GM12878 (cell line): Measurements from ENCODE around the gene IQCH. TPM values are rescaled to one million over a fixed set of nuclear protein-coding genes. Genes with fewer than 3 reads are reported as not detected.

Source experiments
- ATAC-seq: fragments of 200-7000 bp; cut with Tn5 transposase; 3 replicates; pipeline ENCODE4 v1.9.1; 2020; ENCODE audit warnings: mild to moderate bottlenecking, moderate library complexity
- BruUV-seq: library from RNA; stranded (reverse); fragments of 400-500 nt; replicated peaks from 2 replicates; lab custom pipeline; 2021; lab: Mats Ljungman, UMichigan
- CTCF ChIA-PET: fragments of 300-600 bp; sonication (Branson Sonifier 250); formaldehyde crosslinking; extraction: SDS; loops from one replicate; lab custom pipeline; 2021; ENCODE audit warnings: inconsistent platforms; lab: Yijun Ruan, JAX
- POLR2A ChIA-PET: fragments of 350-600 bp; formaldehyde crosslinking; extraction: SDS; loops from one replicate; lab custom pipeline; 2021; ENCODE audit warnings: inconsistent platforms; lab: Charles Lee
- RAD21 ChIA-PET: fragments of 300-600 bp; sonication (Branson Sonifier 250); formaldehyde crosslinking; loops from one replicate; lab custom pipeline; 2023; ENCODE audit warnings: antibody characterized with exemption; ENCODE audit not compliant: unreplicated experiment; lab: Charles Lee
- SMC1A ChIA-PET: fragments of 300-600 bp; sonication (Branson Sonifier 250); formaldehyde crosslinking; loops from one replicate; lab custom pipeline; 2023; ENCODE audit not compliant: unreplicated experiment, uncharacterized antibody; lab: Charles Lee
- DNase-seq: peaks from one replicate; pipeline ENCODE4 v3.0.0-alpha.2; 2011; ENCODE audit warnings: low read depth, low spot score
- FAIRE-seq: peaks from 3 replicates; lab custom pipeline; 2011; peaks lifted over from hg19 to GRCh38; lab: Jason Lieb, UNC
- H2AFZ ChIP-seq: 2 replicates; pipeline ENCODE4 v1.6.0; 2011; ENCODE audit warnings: low read depth, low read length, control low read depth; ENCODE audit not compliant: control insufficient read depth
- H3K27ac ChIP-seq: 2 replicates; pipeline ENCODE4 v1.5.1; 2011; ENCODE audit warnings: control low read depth; ENCODE audit not compliant: control insufficient read depth, insufficient read depth
- H3K27me3 ChIP-seq, 2 experiments: replicated peaks in 1 of 2; 2 replicates each; pipeline versions ENCODE4 v1.6.0 to v1.6.1; 2011; ENCODE audit warnings: low read length in 1 of 2; ENCODE audit not compliant: control insufficient read depth in 2 of 2, insufficient read depth in 2 of 2
- H3K36me3 ChIP-seq, 2 experiments: 2 replicates each; pipeline ENCODE4 v1.5.1; 2011; ENCODE audit warnings: low read length in 1 of 2; ENCODE audit not compliant: control insufficient read depth in 2 of 2, insufficient read depth in 2 of 2
- H3K4me1 ChIP-seq: 2 replicates; pipeline ENCODE4 v1.6.1; 2011; ENCODE audit warnings: mild to moderate bottlenecking, low read length, moderate library complexity, mixed read lengths; ENCODE audit not compliant: control insufficient read depth, insufficient read depth
- H3K4me2 ChIP-seq: 2 replicates; pipeline ENCODE4 v1.6.0; 2011; ENCODE audit warnings: control low read depth; ENCODE audit not compliant: control insufficient read depth, insufficient read depth
- H3K4me3 ChIP-seq: fragments of 200-600 bp; sonication (generic); 2 replicates; pipeline ENCODE4 v1.5.1; 2016
- H3K79me2 ChIP-seq: 2 replicates; pipeline ENCODE4 v1.6.0; 2011; ENCODE audit warnings: low read length; ENCODE audit not compliant: control insufficient read depth, insufficient read depth
- H3K9ac ChIP-seq: 2 replicates; pipeline ENCODE4 v1.8.0; 2011; ENCODE audit warnings: low read length, control low read depth, mixed read lengths; ENCODE audit not compliant: control insufficient read depth, insufficient read depth
- H3K9me3 ChIP-seq: replicated peaks from 3 replicates; pipeline ENCODE4 v1.5.1; 2011; ENCODE audit warnings: mild to moderate bottlenecking, low read length; ENCODE audit not compliant: control insufficient read depth, insufficient read depth
- H4K20me1 ChIP-seq: 2 replicates; pipeline ENCODE4 v1.6.0; 2011; ENCODE audit not compliant: control insufficient read depth, insufficient read depth
- ATF7 ChIP-seq: fragments of 450-650 bp; IDR thresholded peaks from 2 replicates; pipeline ENCODE4 v1.6.1; 2016; ENCODE audit warnings: low read depth, mild to moderate bottlenecking
- BCL3 ChIP-seq: IDR thresholded peaks from 2 replicates; pipeline ENCODE4 v1.6.1; 2011; ENCODE audit warnings: borderline replicate concordance, low read depth, mild to moderate bottlenecking, moderate library complexity, low read length; ENCODE audit not compliant: insufficient read depth, poor library complexity, severe bottlenecking
- CBX3 ChIP-seq: fragments of 200-600 bp; sonication (generic); IDR thresholded peaks from 2 replicates; pipeline ENCODE4 v1.6.1; 2016; ENCODE audit warnings: low read depth, borderline replicate concordance
- MEF2B ChIP-seq: fragments of 450-650 bp; IDR thresholded peaks from 2 replicates; pipeline ENCODE4 v1.6.1; 2018; ENCODE audit warnings: mild to moderate bottlenecking, moderate library complexity; ENCODE audit not compliant: partially characterized antibody, poor library complexity, severe bottlenecking
- MXI1 ChIP-seq: fragments of 150-350 bp; IDR thresholded peaks from 2 replicates; pipeline ENCODE4 v1.6.1; 2011; ENCODE audit warnings: low read depth, mild to moderate bottlenecking, inconsistent platforms, low read length, improper control_type of control experiment
- RAD21 ChIP-seq: IDR thresholded peaks from 2 replicates; pipeline ENCODE4 v1.6.1; 2011; ENCODE audit warnings: mild to moderate bottlenecking, low read depth, low read length, moderate library complexity; ENCODE audit not compliant: insufficient read depth
- ZNF384 ChIP-seq: IDR thresholded peaks from 2 replicates; pipeline ENCODE4 v1.6.1; 2012; ENCODE audit warnings: low read depth, mild to moderate bottlenecking, low read length, improper control_type of control experiment, borderline replicate concordance
- WGBS: methylation state at CpG from one replicate; pipeline ENCODE4 v1.1.6; 2016; ENCODE audit warnings: low lambda C conversion rate; ENCODE audit not compliant: insufficient replicate concordance, insufficient coverage; ENCODE audit errors: missing lambda C conversion rate; 5-methylcytosine and 5-hydroxymethylcytosine counted together
- in situ Hi-C: fragments of 300-500 bp; cut with MboI; formaldehyde crosslinking; loops from 9 replicates; pipeline ENCODE4 v1.14.3; 2018; ENCODE audit warnings: mixed read lengths
- intact Hi-C: fragments of 100-400 bp; cut with micrococcal nuclease; formaldehyde crosslinking; loops from one replicate; pipeline ENCODE4 v1.14.2; 2022; ENCODE audit not compliant: unreplicated experiment
- polyA plus RNA-seq, 11 experiments: library from polyadenylated mRNA; depleted of rRNA in 4 of 11; unstranded in 6 of 11; stranded (reverse) in 5 of 11; fragments of >200 nt; fragmentation: Nextera tagmentation in 4 of 11; fragmentation: Illumina TruSeq in 1 of 11; extraction: Ambion mirVana in 4 of 11; extraction: Trizol in 1 of 11; gene quantifications; 1 replicate in 1 of 11; 2 replicates in 10 of 11; pipeline versions ENCODE4 v1.2.1 to v1.2.3, GENCODE V29; 2011 to 2016; ENCODE audit warnings: inconsistent platforms in 2 of 11, missing spikeins in 2 of 11, low read depth in 1 of 11
- total RNA-seq, 4 experiments: library from RNA; depleted of rRNA in 3 of 4; stranded (reverse); fragments of >200 nt in 3 of 4; fragmentation: Illumina TruSeq in 1 of 4; extraction: Trizol in 1 of 4; gene quantifications; 2 replicates each; pipeline versions ENCODE4 v1.2.1 to v1.2.3, GENCODE V29; 2013 to 2021

The IQCH gene
- total and polyA plus RNA-seq, 10 of the 15 experiments (the other 5 are each of a cell fraction or from before 2014, with no cell fraction given), result 0.29 to 1.3 (median 0.99) TPM

- TF ChIP-seq BCL3 (no peak), ATF7 (no peak)
Measured at GRCh38 chr15:67304778-67305177, 50.2 kb downstream of the IQCH start (continued).

GRCh38 chr15:67305506-67305905 is 50.9 kb downstream of the IQCH start:
- no peaks in the 10 kb centered on the region for H4K20me1 ChIP-seq
- no peaks in the 10 kb centered on the region for H3K36me3 ChIP-seq
- FAIRE-seq (no peak), DNase-seq (no peak), ATAC-seq (no peak)
- no peaks in the 10 kb centered on the region for H3K79me2 ChIP-seq
- WGBS, result 0% methylated on average over 1 of the region's 1 CpG
- no peak for TF ChIP-seq MXI1
- TF ChIP-seq CBX3, result no peak
- TF ChIP-seq ZNF384, result no peak
- no peak for TF ChIP-seq RAD21
- TF ChIP-seq MEF2B, result no peak
- H3K9ac ChIP-seq, result no peak overlapping the region
- no peaks in the 10 kb centered on the region for H3K27me3 ChIP-seq
- H3K4me1 ChIP-seq, result no peaks in the 10 kb centered on the region
- no peak overlapping the region for H3K4me2 ChIP-seq
- H2AFZ ChIP-seq, result no peak overlapping the region
- ChIA-PET SMC1A (interaction anchor here (0.7 to 4.0 kb wide), 10 partner anchors 9 to 357 kb away, joined by 3 to 77 read pairs (median 3); no protein-coding TSS in a partner anchor), RAD21 (interaction anchor here (0.5 to 3.9 kb wide), 2 partner anchors 358 to 403 kb away, joined by 3 to 88 read pairs; no protein-coding TSS in a partner anchor), POLR2A (no interaction called here), CTCF (interaction anchor here (0.6 to 9.2 kb wide), 9 partner anchors 10 to 360 kb away, joined by 3 to 108 read pairs (median 3); no protein-coding TSS in a partner anchor)
- in situ Hi-C loops (no loop called here), intact Hi-C loops (no loop called here)
- BruUV-seq, result no TSS peak
- H3K4me3 ChIP-seq, result no peak overlapping the region
- no peak overlapping the region for H3K27ac ChIP-seq
- H3K9me3 ChIP-seq, result no peaks in the 10 kb centered on the region
